Right atrium auricular region (tissue), 2 donors: ENCODE measurements around the gene VWA8. TPM values are rescaled to one million over a fixed set of nuclear protein-coding genes. Genes with fewer than 3 reads are reported as not detected.

ENCODE experiments used
- DNase-seq: peaks from one replicate; pipeline ENCODE4 v3.0.0-alpha.2; 2019; ENCODE audit warnings: low spot score
- H3K27ac ChIP-seq, 2 donors: fragments of 200-600 bp; sonication (generic); 1 replicate in 1 of 2; 2 replicates in 1 of 2; pipeline ENCODE4 v1.5.1; 2016 to 2019
- H3K27me3 ChIP-seq, 2 donors: fragments of 200-600 bp; sonication (generic); one replicate each; pipeline versions ENCODE4 v1.5.1 to v1.6.0; 2017 to 2019
- H3K36me3 ChIP-seq: fragments of 200-600 bp; sonication (generic); one replicate; pipeline ENCODE4 v1.5.1; 2016
- H3K4me1 ChIP-seq, 2 donors: fragments of 200-600 bp; sonication (generic); one replicate each; pipeline versions ENCODE4 v1.5.1 to v1.6.0; 2017 to 2019
- H3K4me3 ChIP-seq, 2 donors: fragments of 200-600 bp; sonication (generic); 1 replicate in 1 of 2; 2 replicates in 1 of 2; pipeline ENCODE4 v1.5.1; 2017 to 2019; ENCODE audit warnings: mild to moderate bottlenecking in 1 of 2, moderate library complexity in 1 of 2
- H3K9me3 ChIP-seq, 2 donors: fragments of 200-600 bp; sonication (generic); one replicate each; pipeline ENCODE4 v1.5.1; 2019
- CTCF ChIP-seq, 2 donors: fragments of 200-600 bp; sonication (generic); IDR thresholded peaks; one replicate each; pipeline ENCODE4 v1.5.1; 2019; ENCODE audit warnings: antibody characterized with exemption in 2 of 2
- total RNA-seq, 2 donors: library from RNA; depleted of rRNA; stranded (reverse); fragments of >200 nt; gene quantifications; one replicate each; pipeline ENCODE4 v1.1.0, GENCODE V29; 2016

VWA8 gene
- total RNA-seq, 2 donors from 2014 or later: 25.9 to 32.8 TPM

GRCh38 chr13:41588899-41589298 is 372.0 kb downstream of the VWA8 start:
- H3K27me3 ChIP-seq: no peaks in the 10 kb centered on the region
- H3K27ac ChIP-seq: no peak overlapping the region
- H3K36me3 ChIP-seq: peaks cover 5% of the 10 kb centered on the region
- no peaks in the 10 kb centered on the region for H3K4me1 ChIP-seq
- no peaks in the 10 kb centered on the region for H3K9me3 ChIP-seq
- DNase-seq: no peak
- no peak overlapping the region for H3K4me3 ChIP-seq
- TF ChIP-seq CTCF (IDR thresholded peaks at IDR 0.05): no peak

- Histone ChIP-seq H3K4me3 (no peak overlapping the region), H3K36me3 (peaks cover 5% of the 10 kb centered on the region)
These were observed 372.5 kb downstream of the VWA8 start for GRCh38 chr13:41588448-41588847.

GRCh38 chr13:41587490-41587889 is 373.4 kb downstream of the VWA8 start:
- TF ChIP-seq CTCF (IDR thresholded peaks at IDR 0.05): no peak
- Histone ChIP-seq H3K27ac (no peak overlapping the region), H3K4me1 (no peaks in the 10 kb centered on the region), H3K27me3 (no peaks in the 10 kb centered on the region), H3K9me3 (no peaks in the 10 kb centered on the region), H3K36me3 (peaks cover 5% of the 10 kb centered on the region), H3K4me3 (no peak overlapping the region)
- no peak for DNase-seq

More at GRCh38 chr13:41588448-41588847, 372.5 kb downstream of the VWA8 start:
- no peaks in the 10 kb centered on the region for H3K27me3 ChIP-seq
- DNase-seq: no peak
- no peak overlapping the region for H3K27ac ChIP-seq
- TF ChIP-seq CTCF (IDR thresholded peaks at IDR 0.05): no peak
- no peaks in the 10 kb centered on the region for H3K9me3 ChIP-seq
- no peaks in the 10 kb centered on the region for H3K4me1 ChIP-seq

GRCh38 chr13:41586216-41586615 is 374.7 kb downstream of the VWA8 start:
- H3K4me3 ChIP-seq: no peak overlapping the region
- no peak overlapping the region for H3K27ac ChIP-seq
- DNase-seq: no peak
- peaks cover 5% of the 10 kb centered on the region for H3K36me3 ChIP-seq
- H3K9me3 ChIP-seq: no peaks in the 10 kb centered on the region
- no peaks in the 10 kb centered on the region for H3K4me1 ChIP-seq
- no peaks in the 10 kb centered on the region for H3K27me3 ChIP-seq
- no peak for TF ChIP-seq CTCF (IDR thresholded peaks at IDR 0.05)

- no peak for TF ChIP-seq CTCF (IDR thresholded peaks at IDR 0.05)
- Histone ChIP-seq H3K4me3 (no peak overlapping the region), H3K4me1 (no peaks in the 10 kb centered on the region), H3K36me3 (no peaks in the 10 kb centered on the region), H3K27ac (no peak overlapping the region), H3K9me3 (no peaks in the 10 kb centered on the region), H3K27me3 (no peaks in the 10 kb centered on the region)
- DNase-seq: no peak
These were observed 378.9 kb downstream of the VWA8 start for GRCh38 chr13:41582027-41582463.

- no peak for TF ChIP-seq CTCF (IDR thresholded peaks at IDR 0.05)
- Histone ChIP-seq H3K27me3 (no peaks in the 10 kb centered on the region), H3K36me3 (no peaks in the 10 kb centered on the region), H3K4me1 (no peaks in the 10 kb centered on the region), H3K27ac (no peak overlapping the region), H3K9me3 (no peaks in the 10 kb centered on the region), H3K4me3 (no peak overlapping the region)
- DNase-seq: no peak
These were observed 380.6 kb downstream of the VWA8 start for GRCh38 chr13:41580345-41580744.
